Activated T-cell treated with anti-CD3 and anti-CD28 coated beads for 1 hour (primary cell): ENCODE results near the gene XDH.
A peak's percentile ranks its signal among the peaks of the same experiment; 100 is the strongest.

ENCODE experiments used
- DNase-seq: peaks from one replicate; pipeline ENCODE4 v3.0.0-alpha.2; 2020; ENCODE audit warnings: low read depth

XDH gene

DNA sequence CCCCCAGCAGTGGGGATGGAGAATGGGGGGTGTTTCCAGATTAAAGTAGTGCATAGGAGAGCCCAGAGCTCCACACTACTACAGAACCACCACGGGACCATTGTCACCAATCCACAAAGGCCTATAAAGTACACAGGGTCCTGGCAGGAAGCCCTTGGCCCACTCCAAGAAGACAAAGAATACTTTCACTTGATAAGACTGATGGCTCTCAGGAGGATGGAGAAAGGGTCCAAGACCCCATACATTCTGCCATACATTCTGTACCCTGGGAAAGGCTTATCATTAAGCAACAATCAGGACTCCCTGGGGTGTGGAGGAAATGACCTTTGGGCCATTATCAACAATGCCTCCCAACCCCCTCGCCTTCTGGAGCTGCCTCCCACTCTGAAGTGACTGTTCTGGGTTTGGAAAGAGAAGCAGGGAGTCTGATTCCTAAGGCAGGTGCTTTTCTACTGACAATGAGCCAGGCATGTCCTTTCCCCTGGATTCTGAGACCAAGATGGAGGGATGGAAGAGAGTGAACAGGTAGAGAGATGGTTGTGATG lies 85.4 kb downstream of the XDH start:
- DNase-seq: no peak

DNA sequence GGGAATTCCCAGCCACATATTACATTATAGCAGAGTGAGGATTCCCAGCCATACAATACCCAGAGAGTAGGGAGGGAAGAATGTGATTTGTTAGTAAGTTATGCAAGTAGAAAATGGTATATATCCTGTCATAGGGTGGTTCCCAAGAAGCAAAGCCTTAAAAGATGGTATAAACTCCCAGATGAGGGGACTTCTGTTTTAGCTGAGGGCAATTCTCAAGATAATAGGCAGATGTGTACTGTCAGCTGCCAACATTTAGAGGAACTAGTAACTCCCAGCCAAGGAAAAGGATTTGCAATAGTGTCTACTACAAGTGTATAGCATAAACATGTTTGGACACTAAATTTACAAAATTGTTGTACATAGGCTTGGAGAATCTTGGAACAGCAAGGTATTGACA lies 86.5 kb downstream of the XDH start:
- no peak for DNase-seq

- DNase-seq: no peak
Measured at GRCh38 chr2:31327505-31327904, 87.0 kb downstream of the XDH start.

GRCh38 chr2:31324016-31324633 lies 90.4 kb downstream of the XDH start:
- DNase-seq: no peak

DNA sequence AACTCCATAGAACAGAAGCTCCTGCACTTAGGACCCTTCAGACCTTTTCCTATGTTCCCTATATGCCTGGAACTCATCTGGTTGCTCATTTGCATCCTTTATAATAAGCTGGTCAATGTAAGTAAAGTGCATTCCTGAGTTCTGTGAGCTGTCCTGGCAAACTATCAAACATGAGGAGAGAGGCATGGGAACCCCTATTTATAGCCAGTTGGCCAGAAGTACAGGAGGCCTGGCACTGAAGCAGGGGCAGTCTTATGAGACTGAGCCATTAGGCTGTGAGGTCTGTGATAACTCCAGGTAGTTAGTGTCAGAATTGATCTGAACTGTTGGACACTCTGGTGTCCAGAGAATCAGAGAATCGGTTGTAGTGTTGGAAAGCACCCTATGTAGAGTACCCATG lies 92.2 kb downstream of the XDH start:
- DNase-seq: no peak

DNA sequence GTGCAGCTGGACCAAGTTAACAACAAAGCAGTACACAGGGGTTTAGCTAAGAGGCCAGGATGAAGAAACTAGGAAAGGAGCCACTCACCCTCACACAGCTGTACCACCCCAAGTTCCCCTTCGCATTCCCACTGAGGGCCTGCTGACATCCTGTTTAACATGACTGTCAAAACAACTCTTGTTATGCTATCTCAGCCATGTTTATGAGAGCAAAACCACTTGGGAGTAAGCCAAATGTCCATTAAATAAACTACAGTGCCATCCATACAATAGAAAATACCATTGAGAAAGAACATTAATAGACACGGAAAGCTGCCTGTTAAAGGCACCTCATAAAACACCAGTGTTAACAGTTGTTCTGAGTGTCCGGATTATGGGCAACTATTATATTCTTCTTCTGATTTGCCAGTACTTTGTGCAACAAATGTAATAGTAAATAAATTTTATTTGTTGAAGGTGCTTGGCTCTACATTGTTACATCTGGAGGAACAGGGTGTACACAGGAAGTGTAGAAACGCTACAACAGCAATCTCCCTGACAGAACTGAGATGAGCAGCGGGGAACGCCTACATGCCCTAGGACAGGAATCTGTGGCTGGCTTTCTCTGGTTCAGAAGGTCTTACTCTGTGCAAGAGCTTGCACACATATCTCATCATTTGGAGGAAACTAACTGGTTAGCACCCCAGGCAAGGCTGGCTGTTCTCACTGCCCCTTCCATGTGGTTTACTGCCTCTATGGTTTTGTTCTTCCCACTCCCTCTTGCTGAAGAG lies 95.0 kb downstream of the XDH start:
- DNase-seq: no peak

- peak; percentile 3 for DNase-seq
Measured at GRCh38 chr2:31318361-31319336, 95.9 kb downstream of the XDH start.

- DNase-seq: no peak
Measured at GRCh38 chr2:31317396-31317795, 97.1 kb downstream of the XDH start.

GRCh38 chr2:31314761-31315160 lies 99.8 kb downstream of the XDH start:
- no peak for DNase-seq

DNA sequence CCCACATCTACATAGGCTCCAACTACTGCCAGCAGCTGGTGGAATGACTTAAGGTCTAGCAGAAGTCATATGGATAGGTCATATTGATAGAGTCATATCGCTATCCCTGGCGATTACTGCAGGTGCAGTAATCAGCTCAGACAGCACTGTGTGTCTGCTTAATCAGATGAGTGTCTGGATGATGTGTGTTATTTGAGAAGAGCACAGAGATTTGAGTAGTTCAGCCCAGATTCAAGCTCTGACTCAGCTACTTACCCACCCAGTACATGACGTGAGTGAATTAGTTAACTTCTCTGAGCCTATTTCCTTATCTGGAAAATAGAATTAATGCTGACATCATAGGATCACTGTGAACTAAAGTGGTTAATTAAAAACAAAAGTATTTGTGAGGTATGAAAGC lies 101.6 kb downstream of the XDH start:
- DNase-seq: no peak

DNA sequence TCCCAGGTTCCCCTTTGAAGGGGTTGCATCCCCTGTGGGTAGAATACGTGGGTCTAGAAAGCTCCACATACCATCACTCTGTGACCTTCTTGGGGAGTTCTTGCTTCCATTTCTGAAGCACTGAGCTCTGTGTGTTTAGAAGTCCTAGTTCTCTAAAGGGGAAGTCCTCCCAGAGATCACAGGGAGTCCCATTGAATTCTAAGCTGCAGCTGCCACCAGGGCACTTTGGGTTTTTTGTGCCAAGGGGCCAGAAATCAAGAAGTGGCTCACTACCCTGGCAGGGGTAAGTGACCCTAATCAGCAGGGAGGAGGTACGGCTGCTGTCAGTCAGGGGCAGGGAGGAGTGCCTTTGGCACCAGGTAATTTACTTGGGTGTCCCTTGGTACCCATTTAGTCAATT lies 109.7 kb downstream of the XDH start:
- no peak for DNase-seq

DNA sequence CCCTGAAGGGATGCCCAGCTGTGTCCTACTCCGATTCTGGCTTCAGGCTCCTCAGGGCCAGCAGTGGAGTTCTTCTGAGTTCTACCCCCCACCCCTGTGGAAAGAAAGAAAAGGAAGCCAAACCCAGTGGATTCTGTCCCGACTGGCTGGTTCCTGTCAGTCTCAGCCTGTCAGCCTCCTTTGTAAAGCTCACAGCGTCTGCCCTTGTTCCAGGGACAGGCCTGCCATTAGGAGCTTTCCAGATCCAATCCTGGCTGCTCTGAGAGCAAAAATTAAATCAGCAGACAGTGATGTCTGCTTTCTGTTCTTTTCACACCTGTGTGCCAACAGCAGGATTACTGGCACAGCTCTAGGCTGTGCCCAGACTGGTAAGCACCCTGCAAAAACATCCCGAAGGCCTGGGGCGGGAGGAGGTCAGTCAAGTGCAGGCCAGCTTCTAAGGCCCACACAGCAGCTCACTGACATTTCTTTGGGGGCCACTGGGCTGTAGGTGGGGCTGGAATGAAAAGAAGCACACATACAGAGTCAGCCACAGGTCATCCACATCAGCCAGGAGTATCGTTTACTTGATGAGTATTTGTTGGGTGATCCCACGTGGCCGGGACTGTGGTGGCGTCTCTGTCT lies 111.5 kb downstream of the XDH start:
- no peak for DNase-seq

DNA sequence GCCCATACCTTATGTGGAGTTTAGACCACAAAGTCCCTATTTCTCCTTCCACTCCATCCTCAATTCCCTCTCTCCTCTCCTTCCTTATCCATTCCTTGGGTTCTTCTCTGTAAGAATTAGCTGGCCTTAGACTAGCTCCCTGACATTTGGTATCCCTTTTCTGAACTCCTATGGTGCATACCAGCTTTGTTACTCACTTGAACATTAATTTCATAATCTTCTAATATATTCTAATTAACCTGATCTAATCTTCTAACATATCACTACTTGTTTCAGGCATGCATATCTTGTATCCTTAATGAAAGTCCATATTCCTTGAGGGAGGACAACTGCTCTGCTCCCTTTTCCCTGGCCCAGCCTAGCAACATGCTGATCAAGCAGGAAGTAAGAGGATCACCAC lies 114.2 kb downstream of the XDH start:
- no peak for DNase-seq

DNA sequence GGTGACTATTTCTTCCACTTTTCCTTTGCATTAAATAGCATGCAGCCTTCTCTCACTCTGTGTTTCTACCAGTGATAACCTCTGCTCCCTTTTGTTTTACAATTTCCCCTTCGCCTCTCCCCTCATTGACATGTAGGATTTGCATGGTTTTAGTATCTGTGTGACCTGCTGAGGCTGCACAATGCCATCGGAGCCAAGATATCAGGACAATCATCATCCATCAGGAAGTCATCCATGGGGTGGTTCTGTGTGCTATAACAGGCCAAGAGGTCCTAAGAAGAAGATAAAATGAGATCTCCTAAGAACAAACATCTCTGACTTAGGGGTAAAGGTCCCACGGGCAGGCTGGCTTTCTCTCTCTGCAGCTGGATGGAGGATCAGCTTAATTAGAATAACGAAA lies 115.0 kb downstream of the XDH start:
- DNase-seq: no peak

- no peak for DNase-seq
Measured at GRCh38 chr2:31297751-31298150, 116.8 kb downstream of the XDH start.

GRCh38 chr2:31296641-31297287 lies 117.8 kb downstream of the XDH start:
- DNase-seq: no peak

GRCh38 chr2:31294196-31294595 lies 120.3 kb downstream of the XDH start:
- DNase-seq: no peak

- DNase-seq: no peak
Measured at GRCh38 chr2:31287654-31288053, 126.9 kb downstream of the XDH start.

DNA sequence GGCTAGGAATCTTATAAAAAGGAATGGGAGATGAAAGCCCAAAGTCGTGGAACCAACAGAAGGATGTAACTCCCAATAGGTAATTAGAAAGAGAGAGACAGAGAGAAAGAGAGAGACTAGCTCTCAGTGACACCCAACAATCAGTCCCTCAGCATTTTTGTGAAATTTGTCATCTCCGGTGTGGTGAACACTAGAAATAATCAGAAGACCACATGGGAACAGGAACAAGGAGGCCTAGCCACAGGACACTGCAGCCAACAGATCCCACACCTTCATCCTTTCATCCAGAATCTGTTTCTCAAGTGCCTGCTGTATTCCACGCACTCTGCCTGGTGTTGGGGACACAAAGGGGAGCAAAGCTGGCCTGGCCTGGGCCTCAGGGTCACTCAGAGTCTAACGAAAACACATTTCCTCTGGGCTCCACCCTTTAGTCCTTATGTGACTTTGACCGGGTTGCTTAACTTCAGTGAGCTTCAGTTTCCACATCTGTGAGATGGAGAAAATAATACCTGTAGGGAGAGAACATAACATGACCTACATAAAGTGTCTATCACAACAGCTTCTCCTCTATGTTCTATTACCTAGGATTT lies 127.5 kb downstream of the XDH start:
- DNase-seq: no peak

- no peak for DNase-seq
Measured at GRCh38 chr2:31286230-31286629, 128.3 kb downstream of the XDH start.
